ENCODE results near the gene EEPD1.

EEPD1 gene

GRCh38 chr7:36155811-36156361 is 2.8 kb downstream of the EEPD1 start:
- no peak for DNase-seq (ENCODE audit: low read depth)

GRCh38 chr7:36157527-36158320 is 4.7 kb downstream of the EEPD1 start:
- no peak for DNase-seq (ENCODE audit: low read depth)

GRCh38 chr7:36158321-36158605 is 5.2 kb downstream of the EEPD1 start:
- no peak for DNase-seq (ENCODE audit: low read depth)

- no peak for DNase-seq (ENCODE audit: low read depth)
Observed at GRCh38 chr7:36159618-36160017, 6.6 kb downstream of the EEPD1 start.

- no peak for DNase-seq (ENCODE audit: low read depth)
Observed at GRCh38 chr7:36160313-36160712, 7.3 kb downstream of the EEPD1 start.

GRCh38 chr7:36161996-36162395 is 8.9 kb downstream of the EEPD1 start:
- no peak for DNase-seq (ENCODE audit: low read depth)

GRCh38 chr7:36165059-36165458 is 12.0 kb downstream of the EEPD1 start:
- no peak for DNase-seq (ENCODE audit: low read depth)

- DNase-seq (ENCODE audit: low read depth): no peak
Observed at GRCh38 chr7:36165802-36166201, 12.7 kb downstream of the EEPD1 start.

GRCh38 chr7:36167403-36168050 is 14.5 kb downstream of the EEPD1 start:
- no peak for DNase-seq (ENCODE audit: low read depth)

GRCh38 chr7:36171503-36171902 is 18.4 kb downstream of the EEPD1 start:
- DNase-seq (ENCODE audit: low read depth): no peak

GRCh38 chr7:36175886-36176285 is 22.8 kb downstream of the EEPD1 start:
- DNase-seq (ENCODE audit: low read depth): no peak

GRCh38 chr7:36176697-36177096 is 23.6 kb downstream of the EEPD1 start:
- no peak for DNase-seq (ENCODE audit: low read depth)

- DNase-seq (ENCODE audit: low read depth): no peak
Observed at GRCh38 chr7:36180121-36180520, 27.1 kb downstream of the EEPD1 start.

- DNase-seq (ENCODE audit: low read depth): no peak
Observed at GRCh38 chr7:36181668-36182067, 28.6 kb downstream of the EEPD1 start.

- no peak for DNase-seq (ENCODE audit: low read depth)
Observed at GRCh38 chr7:36182854-36183604, 30.0 kb downstream of the EEPD1 start.

GRCh38 chr7:36185092-36185491 is 32.0 kb downstream of the EEPD1 start:
- DNase-seq (ENCODE audit: low read depth): no peak

- no peak for DNase-seq (ENCODE audit: low read depth)
Observed at GRCh38 chr7:36185756-36186155, 32.7 kb downstream of the EEPD1 start.

GRCh38 chr7:36186359-36187121 is 33.5 kb downstream of the EEPD1 start:
- DNase-seq (ENCODE audit: low read depth): no peak

- DNase-seq (ENCODE audit: low read depth): no peak
Observed at GRCh38 chr7:36188266-36188665, 35.2 kb downstream of the EEPD1 start.

GRCh38 chr7:36188906-36189305 is 35.9 kb downstream of the EEPD1 start:
- DNase-seq (ENCODE audit: low read depth): no peak

- DNase-seq (ENCODE audit: low read depth): no peak
Observed at GRCh38 chr7:36190447-36191291, 37.6 kb downstream of the EEPD1 start.
